NT2/D1 (cell line): Measurements from ENCODE around the gene CKS1B.

ENCODE experiments used
- DNase-seq: peaks from one replicate; pipeline ENCODE4 v3.0.0-alpha.2; 2011; ENCODE audit warnings: low read depth, low spot score
- H3K27me3 ChIP-seq: 2 replicates; pipeline ENCODE4 v1.6.0; 2011; ENCODE audit warnings: mild to moderate bottlenecking; ENCODE audit not compliant: insufficient read length, insufficient read depth
- H3K36me3 ChIP-seq: 2 replicates; pipeline ENCODE4 v1.6.1; 2011; ENCODE audit warnings: mild to moderate bottlenecking, low read length, mixed read lengths; ENCODE audit not compliant: insufficient read depth, insufficient read length
- H3K4me1 ChIP-seq: 2 replicates; pipeline ENCODE4 v1.5.1; 2011; ENCODE audit not compliant: insufficient read depth, insufficient read length
- H3K4me3 ChIP-seq: 2 replicates; pipeline ENCODE4 v1.5.1; 2011; ENCODE audit warnings: low read depth; ENCODE audit not compliant: insufficient read length
- H3K9ac ChIP-seq: 2 replicates; pipeline ENCODE4 v1.6.0; 2011; ENCODE audit warnings: low read depth; ENCODE audit not compliant: insufficient read length
- H3K9me3 ChIP-seq: 2 replicates; pipeline ENCODE4 v1.5.1; 2011; ENCODE audit warnings: mild to moderate bottlenecking, low read length; ENCODE audit not compliant: insufficient read depth
- SUZ12 ChIP-seq: IDR thresholded peaks from 2 replicates; pipeline ENCODE4 v1.6.1; 2011; ENCODE audit not compliant: insufficient read length, insufficient read depth; ENCODE audit errors: extremely low read depth
- YY1 ChIP-seq: IDR thresholded peaks from 2 replicates; pipeline ENCODE4 v1.6.1; 2011; ENCODE audit not compliant: insufficient read length, insufficient read depth
- ZNF274 ChIP-seq: IDR thresholded peaks from 2 replicates; pipeline ENCODE4 v1.6.1; 2011; ENCODE audit warnings: mild to moderate bottlenecking, low read depth, low read length

CKS1B gene

GRCh38 chr1:155007251-155007828 lies 32.9 kb downstream of the CKS1B start:
- peaks cover 39% of the 10 kb centered on the region for H3K4me1 ChIP-seq
- TF ChIP-seq YY1 (no peak), SUZ12 (no peak), ZNF274 (no peak)
- DNase-seq = no peak
- no peaks in the 10 kb centered on the region for H3K27me3 ChIP-seq
- no peaks in the 10 kb centered on the region for H3K36me3 ChIP-seq
- no peak overlapping the region for H3K4me3 ChIP-seq
- no peaks in the 10 kb centered on the region for H3K9me3 ChIP-seq
- H3K9ac ChIP-seq = no peak overlapping the region

- Histone ChIP-seq H3K4me1 (peaks cover 43% of the 10 kb centered on the region), H3K9me3 (no peaks in the 10 kb centered on the region), H3K36me3 (no peaks in the 10 kb centered on the region), H3K27me3 (no peaks in the 10 kb centered on the region), H3K4me3 (no peak overlapping the region), H3K9ac (peak overlapping the region; percentile 46)
- no peak for DNase-seq
- TF ChIP-seq YY1 = no peak
- no peak for TF ChIP-seq SUZ12
- no peak for TF ChIP-seq ZNF274
Observed at GRCh38 chr1:155008015-155008941, 33.8 kb downstream of the CKS1B start.

GRCh38 chr1:155009221-155009711 lies 34.8 kb downstream of the CKS1B start:
- no peak for TF ChIP-seq SUZ12
- TF ChIP-seq ZNF274 = no peak
- TF ChIP-seq YY1 = no peak
- no peak for DNase-seq
- Histone ChIP-seq H3K36me3 (no peaks in the 10 kb centered on the region), H3K4me1 (peaks cover 42% of the 10 kb centered on the region), H3K9me3 (no peaks in the 10 kb centered on the region), H3K27me3 (no peaks in the 10 kb centered on the region), H3K9ac (peak overlapping the region; percentile 46), H3K4me3 (no peak overlapping the region)

GRCh38 chr1:155009742-155010141 lies 35.3 kb downstream of the CKS1B start:
- Histone ChIP-seq H3K4me1 (peaks cover 37% of the 10 kb centered on the region), H3K27me3 (no peaks in the 10 kb centered on the region), H3K4me3 (no peak overlapping the region), H3K36me3 (peaks cover 3% of the 10 kb centered on the region), H3K9me3 (no peaks in the 10 kb centered on the region), H3K9ac (no peak overlapping the region)
- no peak for DNase-seq
- no peak for TF ChIP-seq YY1

GRCh38 chr1:155010211-155010918 lies 35.9 kb downstream of the CKS1B start:
- no peak overlapping the region for H3K4me3 ChIP-seq
- no peak overlapping the region for H3K9ac ChIP-seq
- H3K36me3 ChIP-seq = peaks cover 8% of the 10 kb centered on the region
- no peak for DNase-seq
- peaks cover 35% of the 10 kb centered on the region for H3K4me1 ChIP-seq
- H3K9me3 ChIP-seq = peaks cover 5% of the 10 kb centered on the region; the same call in 1 of the 2 replicates
- TF ChIP-seq ZNF274 (no peak), YY1 (no peak), SUZ12 (no peak)
- no peaks in the 10 kb centered on the region for H3K27me3 ChIP-seq

- Histone ChIP-seq H3K9ac (no peak overlapping the region), H3K4me1 (peaks cover 35% of the 10 kb centered on the region), H3K9me3 (peaks cover 12% of the 10 kb centered on the region; the same call in 1 of the 2 replicates), H3K4me3 (no peak overlapping the region), H3K27me3 (no peaks in the 10 kb centered on the region), H3K36me3 (peaks cover 14% of the 10 kb centered on the region)
- DNase-seq = no peak
- TF ChIP-seq ZNF274 = no peak
- no peak for TF ChIP-seq SUZ12
- TF ChIP-seq YY1 = no peak
Observed at GRCh38 chr1:155011004-155011416, 36.5 kb downstream of the CKS1B start.

GRCh38 chr1:155011437-155012025 lies 37.0 kb downstream of the CKS1B start:
- DNase-seq = no peak
- Histone ChIP-seq H3K9me3 (peaks cover 17% of the 10 kb centered on the region; the same call in 1 of the 2 replicates), H3K9ac (no peak overlapping the region), H3K4me3 (no peak overlapping the region), H3K36me3 (peaks cover 19% of the 10 kb centered on the region), H3K4me1 (peaks cover 35% of the 10 kb centered on the region), H3K27me3 (no peaks in the 10 kb centered on the region)
- TF ChIP-seq YY1 (no peak), SUZ12 (no peak), ZNF274 (no peak)
